Left ventricle myocardium superior (tissue), 1 donor: ENCODE measurements around the gene DNAJC28. TPM values are rescaled to one million over a fixed set of nuclear protein-coding genes. Genes with fewer than 3 reads are reported as not detected.
A peak's percentile ranks its signal among the peaks of the same experiment; 100 is the strongest.

Experiments used
- ATAC-seq: fragments of 200-7000 bp; cut with Tn5 transposase; one replicate; pipeline ENCODE4 v1.9.1; 2020; ENCODE audit warnings: mild to moderate bottlenecking, moderate library complexity
- DNase-seq: peaks from one replicate; pipeline ENCODE4 v3.0.0-alpha.2; 2020
- intact Hi-C: fragments of 100-400 bp; cut with micrococcal nuclease; formaldehyde crosslinking; loops from one replicate; pipeline ENCODE4 v1.11.0; 2022
- total RNA-seq: library from RNA; stranded (reverse); fragmentation: NEBNext Ultra II Directional; extraction: Animal tissue kit (Norgen Biotek cat#: 25700); gene quantifications from one replicate; pipeline ENCODE4 v1.2.1, GENCODE V29; 2021
- donor health status: DM: no; HTN: yes; CAD: no; lungs with severe emphysema.

DNAJC28 gene
- total RNA-seq, 1 donor from 2014 or later: 6.7 TPM

- ATAC-seq: no peak
- no peak for DNase-seq
- intact Hi-C loops: no loop called here
Measured at GRCh38 chr21:33444499-33444898, 47.0 kb downstream of the DNAJC28 start.

GRCh38 chr21:33443194-33443593 is 48.3 kb downstream of the DNAJC28 start:
- DNase-seq: no peak
- intact Hi-C loops: no loop called here
- peak; percentile 48 for ATAC-seq

DNA sequence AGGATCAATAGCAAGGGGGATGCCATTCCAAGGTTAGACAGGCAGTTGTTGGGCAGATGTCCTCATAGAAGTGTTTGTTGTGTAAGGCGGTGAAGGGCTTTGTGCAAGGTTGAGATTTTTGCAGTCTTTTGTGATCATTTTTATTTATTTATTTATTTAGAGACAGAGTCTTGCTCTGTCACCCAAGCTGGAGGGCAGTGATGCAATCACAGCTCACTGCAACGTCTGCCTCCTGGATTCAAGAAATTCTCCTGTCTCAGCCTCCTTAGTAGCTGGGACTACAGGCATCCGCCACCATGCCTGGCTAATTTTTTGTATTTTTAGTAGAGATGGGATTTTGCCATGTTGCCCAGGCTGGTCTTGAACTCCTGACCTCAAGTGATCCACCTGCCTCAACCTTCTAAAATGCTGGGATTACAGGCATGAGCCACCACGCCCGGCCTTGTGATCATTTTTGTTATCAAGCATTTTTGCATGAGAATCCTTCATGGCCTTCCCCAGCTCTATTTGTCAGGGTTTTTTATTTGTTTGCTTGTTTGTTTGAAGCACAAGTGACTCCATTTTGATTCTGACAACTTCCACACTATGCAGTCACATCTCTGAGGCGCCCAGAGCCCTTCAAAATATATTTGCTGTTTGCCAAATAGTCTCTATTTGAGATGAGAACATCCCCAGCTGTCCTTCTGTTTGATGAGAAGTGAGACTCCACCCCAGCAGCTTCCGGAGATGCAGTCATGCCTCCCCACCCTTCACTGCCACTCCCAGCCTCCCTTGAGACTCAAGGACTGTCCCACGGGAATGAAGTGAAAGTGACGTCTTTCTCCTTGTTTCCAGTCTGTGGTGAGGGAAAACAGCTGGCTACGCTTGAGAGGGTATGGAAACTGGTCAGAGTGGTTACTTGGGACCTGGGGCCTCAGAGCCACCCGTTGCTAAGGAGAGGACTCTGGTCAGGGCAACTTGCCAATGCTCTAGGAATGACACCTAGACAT is 49.7 kb downstream of the DNAJC28 start:
- ATAC-seq (peak; percentile 76), DNase-seq (peak; percentile 55)
- intact Hi-C loops: no loop called here

Other genes with a start within 250 kb of the DNAJC28 start
- 6.3 TPM for gene IL10RB, start 225.3 kb downstream of the DNAJC28 start, total RNA-seq
- gene IFNAR1, start 166.7 kb downstream of the DNAJC28 start, total RNA-seq: 23.6 TPM
- gene IFNGR2, start 88.3 kb downstream of the DNAJC28 start, total RNA-seq: 35.1 TPM
- 32.8 TPM for gene TMEM50B, start 11.7 kb downstream of the DNAJC28 start, total RNA-seq
- gene GART, start 50.4 kb upstream of the DNAJC28 start, total RNA-seq: 33.4 TPM
- gene SON, start 51.3 kb upstream of the DNAJC28 start, total RNA-seq: 141 TPM
- 7.6 TPM for gene DONSON, start 97.0 kb upstream of the DNAJC28 start, total RNA-seq
- gene CRYZL1, start 150.0 kb upstream of the DNAJC28 start, total RNA-seq: 25.2 TPM
- 44.4 TPM for gene ITSN1, start 150.8 kb upstream of the DNAJC28 start, total RNA-seq